SU-DHL-6 (cell line): Measurements from ENCODE around the gene MIGA2.

Experiments
- H2AFZ ChIP-seq: fragments of 200-600 bp; sonication (generic); 2 replicates; pipeline ENCODE4 v1.6.1; 2014; ENCODE audit warnings: low read depth, mild to moderate bottlenecking, moderate library complexity, mixed read lengths, antibody characterized with exemption, low read length; ENCODE audit not compliant: severe bottlenecking
- H3F3A ChIP-seq: fragments of 200-600 bp; shearing (Covaris generic); 2 replicates; pipeline ENCODE4 v1.6.0; 2016; ENCODE audit warnings: antibody characterized with exemption, mild to moderate bottlenecking; ENCODE audit not compliant: insufficient read depth
- H3K27ac ChIP-seq: fragments of 200-600 bp; sonication (generic); 2 replicates; pipeline ENCODE4 v1.5.1; 2016; ENCODE audit warnings: low read depth, mild to moderate bottlenecking, low read length, moderate library complexity, mixed read lengths
- H3K27me3 ChIP-seq: fragments of 200-600 bp; sonication (generic), shearing (Covaris generic); 2 replicates; pipeline ENCODE4 v1.6.0; 2014; ENCODE audit warnings: mild to moderate bottlenecking, low read length
- H3K36me3 ChIP-seq: fragments of 200-600 bp; sonication (generic); 2 replicates; pipeline ENCODE4 v1.6.1; 2014; ENCODE audit warnings: mild to moderate bottlenecking, low read length, mixed read lengths
- H3K4me2 ChIP-seq: fragments of 300-600, 200-600 bp; shearing (Covaris generic), sonication (generic); 2 replicates; pipeline ENCODE4 v1.6.0; 2014; ENCODE audit warnings: low read length, low read depth, mild to moderate bottlenecking; ENCODE audit not compliant: poor library complexity, severe bottlenecking
- H3K4me3 ChIP-seq: fragments of 200-600 bp; sonication (generic); 2 replicates; pipeline ENCODE4 v1.5.1; 2014; ENCODE audit warnings: antibody characterized with exemption, low read length, mild to moderate bottlenecking, mixed read lengths; ENCODE audit not compliant: insufficient read depth, poor library complexity, severe bottlenecking
- H3K79me2 ChIP-seq: fragments of 200-600 bp; sonication (generic); 2 replicates; pipeline ENCODE4 v1.6.1; 2014; ENCODE audit warnings: mild to moderate bottlenecking, low read length, moderate library complexity; ENCODE audit not compliant: insufficient read depth
- H3K9ac ChIP-seq: fragments of 200-600 bp; sonication (generic); 2 replicates; pipeline ENCODE4 v1.7.0; 2014; ENCODE audit warnings: mild to moderate bottlenecking, low read length
- H3K9me2 ChIP-seq: fragments of 200-600 bp; sonication (generic); replicated peaks from 2 replicates; pipeline ENCODE4 v1.6.1; 2014; ENCODE audit warnings: low read length; ENCODE audit not compliant: insufficient read depth
- H3K9me3 ChIP-seq: fragments of 200-600 bp; sonication (generic); 2 replicates; pipeline ENCODE4 v1.6.1; 2014; ENCODE audit warnings: low read length, mixed read lengths; ENCODE audit not compliant: insufficient read depth
- H4K20me1 ChIP-seq: fragments of 200-600 bp; sonication (generic); 2 replicates; pipeline ENCODE4 v1.6.1; 2014; ENCODE audit warnings: low read depth, mild to moderate bottlenecking, antibody characterized with exemption, low read length, moderate library complexity, mixed read lengths
- EZH2phosphoT487 ChIP-seq: fragments of 200-600 bp; sonication (generic), shearing (Covaris generic); conservative IDR thresholded peaks from 2 replicates; pipeline ENCODE4 v1.6.1; 2018; ENCODE audit warnings: mild to moderate bottlenecking, antibody characterized with exemption, low read length, moderate library complexity, mixed read lengths
- TF ChIP-seq, protein P1 (sequence below): fragments of 200-600 bp; sonication (generic); IDR thresholded peaks from one replicate; pipeline ENCODE4 v1.5.1; 2017; ENCODE audit warnings: antibody characterized with exemption, mild to moderate bottlenecking, low read length, moderate library complexity; ENCODE audit not compliant: insufficient read depth, poor library complexity, severe bottlenecking

The MIGA2 gene

DNA sequence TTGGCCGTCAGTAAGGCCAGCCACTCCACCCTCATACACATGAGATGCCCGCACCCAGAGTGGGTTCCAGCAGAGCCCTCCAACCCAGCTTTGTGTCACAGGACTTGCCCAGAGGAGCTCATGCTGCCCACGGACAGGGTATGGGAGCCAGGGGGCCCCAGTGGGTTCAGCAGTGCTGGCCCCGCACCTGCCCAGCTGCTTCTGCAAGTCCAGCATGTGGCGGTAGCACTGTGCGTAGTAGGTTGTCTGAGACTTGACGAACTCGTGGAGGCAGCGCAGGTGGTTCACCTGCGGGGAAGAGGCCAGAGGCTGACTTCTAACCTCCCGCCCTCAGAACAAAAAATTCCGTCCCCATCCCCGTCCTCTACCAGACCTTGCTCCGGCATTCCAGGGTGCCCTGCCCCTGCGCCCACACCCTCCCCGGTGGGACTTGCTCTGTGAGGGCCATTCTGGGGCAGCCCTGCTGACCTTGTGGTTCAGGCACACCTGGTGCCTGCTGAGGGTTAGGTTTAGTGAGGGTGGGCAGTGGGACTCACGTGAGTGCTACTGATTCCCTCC, 26.8 kb upstream of the MIGA2 start:
- Histone ChIP-seq H3F3A (peaks cover 16% of the 10 kb centered on the region), H3K79me2 (no peaks in the 10 kb centered on the region), H3K9ac (no peak overlapping the region), H3K9me2 (no peaks in the 10 kb centered on the region), H2AFZ (no peak overlapping the region), H3K27me3 (no peaks in the 10 kb centered on the region), H3K9me3 (no peaks in the 10 kb centered on the region), H3K27ac (no peak overlapping the region), H4K20me1 (no peaks in the 10 kb centered on the region), H3K4me3 (no peak overlapping the region), H3K4me2 (no peak overlapping the region), H3K36me3 (no peaks in the 10 kb centered on the region)
- TF ChIP-seq, protein P1, sequence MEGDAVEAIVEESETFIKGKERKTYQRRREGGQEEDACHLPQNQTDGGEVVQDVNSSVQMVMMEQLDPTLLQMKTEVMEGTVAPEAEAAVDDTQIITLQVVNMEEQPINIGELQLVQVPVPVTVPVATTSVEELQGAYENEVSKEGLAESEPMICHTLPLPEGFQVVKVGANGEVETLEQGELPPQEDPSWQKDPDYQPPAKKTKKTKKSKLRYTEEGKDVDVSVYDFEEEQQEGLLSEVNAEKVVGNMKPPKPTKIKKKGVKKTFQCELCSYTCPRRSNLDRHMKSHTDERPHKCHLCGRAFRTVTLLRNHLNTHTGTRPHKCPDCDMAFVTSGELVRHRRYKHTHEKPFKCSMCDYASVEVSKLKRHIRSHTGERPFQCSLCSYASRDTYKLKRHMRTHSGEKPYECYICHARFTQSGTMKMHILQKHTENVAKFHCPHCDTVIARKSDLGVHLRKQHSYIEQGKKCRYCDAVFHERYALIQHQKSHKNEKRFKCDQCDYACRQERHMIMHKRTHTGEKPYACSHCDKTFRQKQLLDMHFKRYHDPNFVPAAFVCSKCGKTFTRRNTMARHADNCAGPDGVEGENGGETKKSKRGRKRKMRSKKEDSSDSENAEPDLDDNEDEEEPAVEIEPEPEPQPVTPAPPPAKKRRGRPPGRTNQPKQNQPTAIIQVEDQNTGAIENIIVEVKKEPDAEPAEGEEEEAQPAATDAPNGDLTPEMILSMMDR, result no peak
- TF ChIP-seq EZH2phosphoT487, result no peak

DNA sequence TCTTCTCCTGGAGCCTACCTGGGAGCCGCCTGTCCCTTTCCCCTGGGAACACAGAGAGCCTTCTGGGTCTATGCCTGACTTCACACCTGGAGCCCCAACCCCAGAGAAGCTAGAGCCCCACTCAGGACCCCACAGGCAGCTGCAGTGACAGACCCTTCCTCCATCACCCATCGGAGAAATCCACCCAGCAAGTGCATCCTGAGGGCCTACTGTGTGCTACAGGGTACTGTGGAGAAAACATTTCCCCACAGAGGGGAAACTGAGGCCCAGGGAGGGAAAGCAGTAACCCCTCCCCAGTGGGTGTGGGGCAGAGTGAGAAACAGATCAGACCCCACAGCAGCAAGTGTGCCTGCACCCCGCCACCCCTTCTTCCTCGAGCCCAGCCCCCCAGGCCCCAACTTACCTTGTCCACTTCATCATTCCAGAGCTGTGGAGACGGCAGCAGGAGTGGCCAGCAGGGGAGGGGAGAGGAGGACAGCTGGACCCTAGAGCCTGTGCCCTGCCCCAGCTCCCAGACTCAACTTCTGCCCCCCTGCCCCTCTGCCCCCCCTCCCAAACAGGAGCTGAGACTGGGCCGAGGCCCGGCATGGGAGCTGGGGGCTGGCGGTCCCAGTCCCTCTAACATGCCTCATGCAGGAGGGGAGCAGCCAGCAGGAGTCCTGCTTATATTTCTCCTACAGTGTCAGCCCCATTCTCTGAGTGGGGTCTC, 26.0 kb upstream of the MIGA2 start:
- no peaks in the 10 kb centered on the region for H3K9me2 ChIP-seq
- no peaks in the 10 kb centered on the region for H3K79me2 ChIP-seq
- no peak overlapping the region for H3K4me2 ChIP-seq
- no peaks in the 10 kb centered on the region for H3K36me3 ChIP-seq
- no peak overlapping the region for H2AFZ ChIP-seq
- no peaks in the 10 kb centered on the region for H3K27me3 ChIP-seq
- no peaks in the 10 kb centered on the region for H3K9me3 ChIP-seq
- H3K9ac ChIP-seq, result no peak overlapping the region
- TF ChIP-seq EZH2phosphoT487, result no peak
- TF ChIP-seq, protein P1, result no peak
- H3K4me3 ChIP-seq, result no peak overlapping the region
- H3F3A ChIP-seq, result peaks cover 13% of the 10 kb centered on the region
- H3K27ac ChIP-seq, result no peak overlapping the region
- H4K20me1 ChIP-seq, result no peaks in the 10 kb centered on the region

DNA sequence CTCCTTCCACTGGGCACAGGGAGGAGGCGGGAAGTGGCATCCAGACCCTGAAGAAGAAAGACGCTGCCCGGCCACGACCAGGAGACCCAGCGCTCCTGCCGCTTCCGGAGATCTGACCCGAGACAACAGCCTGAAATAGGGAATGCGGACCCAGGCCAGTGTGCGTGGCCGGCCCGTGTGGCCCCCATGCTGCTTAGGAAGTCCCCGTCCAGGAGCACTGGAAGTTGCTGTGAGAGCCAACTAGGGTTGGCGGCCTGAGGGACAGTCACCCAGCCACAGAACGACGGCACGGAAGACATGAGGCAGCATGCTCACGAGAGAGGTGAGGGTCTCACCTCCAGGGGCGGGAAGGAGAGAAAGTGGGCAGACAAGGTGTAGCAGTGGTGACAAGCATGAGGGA, 25.3 kb upstream of the MIGA2 start:
- Histone ChIP-seq H3K4me3 (no peak overlapping the region), H3K9me3 (no peaks in the 10 kb centered on the region), H3K36me3 (no peaks in the 10 kb centered on the region), H3K9ac (no peak overlapping the region), H4K20me1 (no peaks in the 10 kb centered on the region), H3K79me2 (no peaks in the 10 kb centered on the region), H3K9me2 (no peaks in the 10 kb centered on the region), H2AFZ (no peak overlapping the region), H3F3A (peaks cover 7% of the 10 kb centered on the region), H3K4me2 (no peak overlapping the region), H3K27ac (no peak overlapping the region), H3K27me3 (no peaks in the 10 kb centered on the region)
- TF ChIP-seq, protein P1, result no peak
- no peak for TF ChIP-seq EZH2phosphoT487
